ENCODE data around the gene CDH2. TPM values are rescaled to one million over a fixed set of nuclear protein-coding genes. Genes with fewer than 3 reads are reported as not detected.

CDH2 gene
- total and polyA plus RNA-seq, 2 experiments from 2014 or later = 81.8 to 117 TPM

DNA sequence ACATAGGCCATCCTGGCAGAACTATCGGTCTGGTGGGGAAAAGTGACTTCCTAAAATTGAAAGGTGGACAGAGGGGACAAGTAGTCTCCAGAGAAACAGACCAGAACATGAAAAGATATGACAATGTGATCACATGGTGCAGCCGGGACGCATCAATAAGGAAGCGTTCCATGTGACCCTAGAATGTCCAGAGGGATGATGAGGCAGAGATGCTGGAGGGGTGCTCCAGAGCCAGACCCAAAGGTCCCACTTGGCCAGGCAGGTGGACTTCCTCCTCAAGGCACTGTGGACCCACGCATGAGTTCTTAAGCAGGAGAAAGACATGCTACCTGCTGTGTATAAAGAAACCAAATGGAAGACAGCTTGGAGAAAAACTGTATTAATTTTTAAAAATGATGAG, 50.2 kb downstream of the CDH2 start:
- no peaks in the 10 kb centered on the region for H3K9me3 ChIP-seq (ENCODE audit: low read depth)
- no peaks in the 10 kb centered on the region for H4K20me1 ChIP-seq (ENCODE audit: insufficient read depth, poor library complexity, severe bottlenecking)
- no peak overlapping the region for H2AFZ ChIP-seq
- peaks cover 66% of the 10 kb centered on the region for H3K79me2 ChIP-seq
- no peak for DNase-seq (ENCODE audit: low spot score)
- WGBS (ENCODE audit: low lambda C conversion rate, missing lambda C conversion rate) = 95% methylated on average over 5 of the region's 5 CpGs
- H3K27ac ChIP-seq = no peak overlapping the region
- H3K27me3 ChIP-seq = no peaks in the 10 kb centered on the region
- H3K4me1 ChIP-seq (ENCODE audit: insufficient read depth) = peaks cover 4% of the 10 kb centered on the region
- no peak for TF ChIP-seq EZH2 (IDR thresholded peaks at IDR 0.05; ENCODE audit: borderline replicate concordance)
- no peak for TF ChIP-seq EZH2phosphoT487 (IDR thresholded peaks at IDR 0.05; ENCODE audit: low read depth, severe bottlenecking, unreplicated experiment)
- TF ChIP-seq CTCF (IDR thresholded peaks at IDR 0.05; ENCODE audit: poor library complexity) = no peak
- no peaks in the 10 kb centered on the region for H3K9me2 ChIP-seq (replicated peaks; ENCODE audit: insufficient read depth)
- no peaks in the 10 kb centered on the region for H3K36me3 ChIP-seq (replicated peaks; ENCODE audit: insufficient read depth, low read depth)
- no peak overlapping the region for H3K4me3 ChIP-seq
- no peak overlapping the region for H3K4me2 ChIP-seq

GRCh38 chr18:28125051-28125450, 51.9 kb downstream of the CDH2 start:
- Histone ChIP-seq H3K27ac (no peak overlapping the region), H3K9me2 (replicated peaks; ENCODE audit: insufficient read depth) (no peaks in the 10 kb centered on the region), H3K4me1 (ENCODE audit: insufficient read depth) (peaks cover 4% of the 10 kb centered on the region), H3K9me3 (ENCODE audit: low read depth) (no peaks in the 10 kb centered on the region), H3K4me2 (no peak overlapping the region), H3K79me2 (peaks cover 71% of the 10 kb centered on the region), H2AFZ (no peak overlapping the region), H4K20me1 (ENCODE audit: insufficient read depth, poor library complexity, severe bottlenecking) (no peaks in the 10 kb centered on the region), H3K27me3 (no peaks in the 10 kb centered on the region), H3K4me3 (no peak overlapping the region), H3K36me3 (replicated peaks; ENCODE audit: insufficient read depth, low read depth) (no peaks in the 10 kb centered on the region)
- DNase-seq (ENCODE audit: low spot score) = no peak
- TF ChIP-seq CTCF (IDR thresholded peaks at IDR 0.05; ENCODE audit: poor library complexity) (no peak), EZH2phosphoT487 (IDR thresholded peaks at IDR 0.05; ENCODE audit: low read depth, severe bottlenecking, unreplicated experiment) (no peak), EZH2 (IDR thresholded peaks at IDR 0.05; ENCODE audit: borderline replicate concordance) (no peak)
- 91% methylated on average over 3 of the region's 3 CpGs for WGBS (ENCODE audit: low lambda C conversion rate, missing lambda C conversion rate)

- H3K4me1 ChIP-seq (ENCODE audit: insufficient read depth) = peaks cover 4% of the 10 kb centered on the region
- no peak for DNase-seq (ENCODE audit: low spot score)
- no peak overlapping the region for H3K4me3 ChIP-seq
- no peaks in the 10 kb centered on the region for H3K36me3 ChIP-seq (replicated peaks; ENCODE audit: insufficient read depth, low read depth)
- WGBS (ENCODE audit: low lambda C conversion rate, missing lambda C conversion rate) = 91% methylated on average over 4 of the region's 4 CpGs
- no peak overlapping the region for H3K27ac ChIP-seq
- H3K27me3 ChIP-seq = no peaks in the 10 kb centered on the region
- peaks cover 71% of the 10 kb centered on the region for H3K79me2 ChIP-seq
- H3K9me2 ChIP-seq (replicated peaks; ENCODE audit: insufficient read depth) = no peaks in the 10 kb centered on the region
- H4K20me1 ChIP-seq (ENCODE audit: insufficient read depth, poor library complexity, severe bottlenecking) = no peaks in the 10 kb centered on the region
- TF ChIP-seq CTCF (IDR thresholded peaks at IDR 0.05; ENCODE audit: poor library complexity) = no peak
- TF ChIP-seq EZH2phosphoT487 (IDR thresholded peaks at IDR 0.05; ENCODE audit: low read depth, severe bottlenecking, unreplicated experiment) = no peak
- no peak for TF ChIP-seq EZH2 (IDR thresholded peaks at IDR 0.05; ENCODE audit: borderline replicate concordance)
- H2AFZ ChIP-seq = no peak overlapping the region
- H3K9me3 ChIP-seq (ENCODE audit: low read depth) = no peaks in the 10 kb centered on the region
- no peak overlapping the region for H3K4me2 ChIP-seq
These were observed 52.5 kb downstream of the CDH2 start for GRCh38 chr18:28124131-28125029.
